ENCODE results near the gene SLC12A9.

GRCh38 chr7:100893318-100893895 lies 40.9 kb downstream of the SLC12A9 start:
- TF ChIP-seq, protein P1, sequence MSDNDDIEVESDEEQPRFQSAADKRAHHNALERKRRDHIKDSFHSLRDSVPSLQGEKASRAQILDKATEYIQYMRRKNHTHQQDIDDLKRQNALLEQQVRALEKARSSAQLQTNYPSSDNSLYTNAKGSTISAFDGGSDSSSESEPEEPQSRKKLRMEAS (IDR thresholded peaks at IDR 0.05), result no peak
- TF ChIP-seq CREB1 (IDR thresholded peaks at IDR 0.05; ENCODE audit: low read depth), result no peak
- TF ChIP-seq TEAD4 (IDR thresholded peaks at IDR 0.05), result no peak
- no peak for TF ChIP-seq ZBTB7A (IDR thresholded peaks at IDR 0.05; ENCODE audit: low read depth)
- TF ChIP-seq YY1 (IDR thresholded peaks at IDR 0.05; ENCODE audit: low read depth), result no peak
- no peak for TF ChIP-seq CEBPB (IDR thresholded peaks at IDR 0.05)
- no peak for TF ChIP-seq EP300 (IDR thresholded peaks at IDR 0.05; ENCODE audit: borderline replicate concordance)
